Spinal cord (tissue), 10 donors: ENCODE results near the gene TTLL4. TPM values are rescaled to one million over a fixed set of nuclear protein-coding genes. Genes with fewer than 3 reads are reported as not detected.

Source experiments
- DNase-seq, 6 donors: peaks; one replicate each; pipeline versions ENCODE4 v3.0.0 to v3.0.0-alpha.2; 2013 to 2015; ENCODE audit warnings: low spot score in 6 of 6, low read depth in 4 of 6
- H3K27ac ChIP-seq: one replicate; pipeline ENCODE4 v1.5.1; 2013; ENCODE audit warnings: low read depth, low read length, control low read depth
- H3K27me3 ChIP-seq: one replicate; pipeline ENCODE4 v1.6.1; 2013; ENCODE audit warnings: low read length; ENCODE audit not compliant: control insufficient read depth, insufficient read depth
- H3K36me3 ChIP-seq: one replicate; pipeline ENCODE4 v1.6.1; 2013; ENCODE audit warnings: low read length; ENCODE audit not compliant: control insufficient read depth, insufficient read depth
- H3K4me1 ChIP-seq: one replicate; pipeline ENCODE4 v1.6.1; 2013; ENCODE audit warnings: low read length; ENCODE audit not compliant: control insufficient read depth, insufficient read depth
- H3K4me3 ChIP-seq: one replicate; pipeline ENCODE4 v1.5.1; 2013; ENCODE audit warnings: low read depth, low read length, control low read depth
- H3K9me3 ChIP-seq: one replicate; pipeline ENCODE4 v1.6.1; 2013; ENCODE audit warnings: low read length; ENCODE audit not compliant: control insufficient read depth, insufficient read depth
- WGBS: methylation state at CpG from one replicate; pipeline ENCODE4 v1.1.5; 2013; ENCODE audit warnings: missing lambda C conversion rate; ENCODE audit not compliant: insufficient coverage; 5-methylcytosine and 5-hydroxymethylcytosine counted together
- polyA plus RNA-seq, 2 donors: library from polyadenylated mRNA; unstranded; fragments of 120-200 nt; gene quantifications; one replicate each; pipeline ENCODE4 v1.2.1, GENCODE V29; 2013; ENCODE audit not compliant: insufficient read length in 2 of 2
- total RNA-seq, 2 donors: library from RNA; depleted of rRNA in 1 of 2; stranded (reverse); fragments of 120-200 nt in 1 of 2; fragments of >200 nt in 1 of 2; gene quantifications; one replicate each; pipeline versions ENCODE4 v1.2.3 to v1.2.4, GENCODE V29; 2013 to 2014
- donor health status: healthy.

TTLL4 gene
- total and polyA plus RNA-seq, 4 donors: 14.2 to 37.4 (median 29.4) TPM

DNA sequence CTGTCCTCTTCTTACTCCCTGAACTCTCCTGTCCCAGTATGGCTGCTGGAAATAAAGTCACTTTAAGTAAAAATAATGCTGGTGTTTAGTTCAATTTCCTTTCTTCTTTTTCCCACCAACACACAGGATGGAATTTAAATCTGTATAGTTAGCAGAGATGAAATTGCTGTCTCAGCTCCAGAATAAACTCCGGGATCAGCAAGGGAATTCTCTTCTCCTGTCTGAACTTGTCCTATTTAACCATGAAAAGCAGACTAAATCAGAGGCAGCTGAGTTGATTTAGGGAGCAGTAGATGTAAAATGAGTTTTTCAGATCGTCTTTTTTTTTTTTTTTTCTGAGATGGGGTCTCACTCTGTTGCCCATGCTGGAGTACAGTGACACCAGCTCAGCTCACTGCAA lies 25.9 kb downstream of the TTLL4 start:
- WGBS: 100% methylated on average over 1 of the region's 2 CpGs
- no peaks in the 10 kb centered on the region for H3K9me3 ChIP-seq
- no peaks in the 10 kb centered on the region for H3K4me1 ChIP-seq
- DNase-seq: peak in 1 of 6 donors; percentile 21
- peaks cover 41% of the 10 kb centered on the region for H3K36me3 ChIP-seq
- no peak overlapping the region for H3K27ac ChIP-seq
- no peaks in the 10 kb centered on the region for H3K27me3 ChIP-seq
- H3K4me3 ChIP-seq: no peak overlapping the region

DNA sequence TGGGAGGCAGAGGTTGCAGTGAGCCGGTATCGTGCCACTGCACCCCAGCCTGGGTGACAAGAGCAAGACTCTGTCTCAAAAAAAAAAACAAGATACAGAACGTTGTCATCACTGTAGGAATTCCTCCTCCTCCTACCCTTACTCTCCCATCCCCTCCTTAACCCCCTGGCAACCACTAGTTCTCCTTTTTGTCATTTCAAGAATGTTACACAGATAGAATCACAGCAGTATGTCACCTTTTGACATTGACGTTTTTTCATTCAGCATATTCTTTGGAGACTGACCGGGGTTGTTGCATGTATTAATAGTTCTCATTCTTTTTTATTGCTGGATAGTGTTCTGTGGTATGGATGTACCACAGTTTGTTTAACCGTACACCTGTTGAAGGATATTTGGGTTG lies 32.4 kb downstream of the TTLL4 start:
- peaks cover 20% of the 10 kb centered on the region for H3K4me1 ChIP-seq
- no peaks in the 10 kb centered on the region for H3K9me3 ChIP-seq
- 81% methylated on average over 3 of the region's 6 CpGs for WGBS
- no peaks in the 10 kb centered on the region for H3K27me3 ChIP-seq
- no peak overlapping the region for H3K4me3 ChIP-seq
- no peak for DNase-seq
- H3K27ac ChIP-seq: no peak overlapping the region
- peaks cover 51% of the 10 kb centered on the region for H3K36me3 ChIP-seq

DNA sequence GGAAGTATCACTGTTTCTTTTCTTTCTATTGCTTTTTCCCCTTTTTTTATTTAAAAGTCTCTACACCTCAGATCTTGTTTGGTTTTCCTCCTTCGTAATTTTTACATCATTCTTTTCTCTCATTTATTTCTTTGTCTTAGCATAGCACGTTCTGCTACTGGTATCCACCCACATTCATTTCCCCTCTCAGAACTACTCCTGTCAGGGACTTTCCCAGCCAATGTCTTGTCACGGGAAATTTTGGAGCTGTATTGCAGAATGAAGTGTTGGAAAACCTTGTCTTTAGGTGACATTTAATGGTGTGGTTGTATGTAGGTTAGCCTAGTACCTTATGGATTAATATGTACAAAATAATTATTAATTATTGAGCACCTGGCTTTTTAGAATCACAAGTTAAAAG lies 34.0 kb downstream of the TTLL4 start:
- Histone ChIP-seq H3K4me1 (peaks cover 20% of the 10 kb centered on the region), H3K27me3 (no peaks in the 10 kb centered on the region), H3K36me3 (peaks cover 55% of the 10 kb centered on the region), H3K27ac (peak overlapping the region; percentile 94), H3K9me3 (no peaks in the 10 kb centered on the region), H3K4me3 (no peak overlapping the region)
- DNase-seq: no peak
- 90% methylated on average over 2 of the region's 3 CpGs for WGBS

DNA sequence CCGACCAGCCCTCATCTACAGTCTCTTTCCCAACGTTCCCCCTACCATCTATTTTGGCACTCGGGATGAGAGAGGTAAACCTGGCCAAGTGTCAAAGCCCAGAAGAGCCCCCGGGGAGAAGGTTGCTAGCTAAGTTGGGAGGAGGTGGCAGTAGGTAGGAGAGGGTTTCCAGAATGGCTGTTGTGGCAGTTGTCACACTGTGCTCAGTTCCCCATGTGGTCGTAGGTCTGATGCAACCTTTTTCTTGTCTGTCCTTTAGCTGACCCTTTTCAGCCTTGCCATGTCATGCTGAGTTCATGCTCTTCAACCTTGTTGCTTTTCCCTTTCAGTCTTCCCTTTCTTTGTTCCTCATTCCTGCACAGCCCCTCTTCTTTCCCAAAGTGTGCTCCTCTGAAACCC lies 34.5 kb downstream of the TTLL4 start:
- Histone ChIP-seq H3K9me3 (no peaks in the 10 kb centered on the region), H3K4me3 (no peak overlapping the region), H3K27me3 (no peaks in the 10 kb centered on the region), H3K27ac (peak overlapping the region; percentile 94), H3K36me3 (peaks cover 55% of the 10 kb centered on the region), H3K4me1 (peaks cover 20% of the 10 kb centered on the region)
- no peak for DNase-seq
- WGBS: 69% methylated on average over 2 of the region's 5 CpGs

DNA sequence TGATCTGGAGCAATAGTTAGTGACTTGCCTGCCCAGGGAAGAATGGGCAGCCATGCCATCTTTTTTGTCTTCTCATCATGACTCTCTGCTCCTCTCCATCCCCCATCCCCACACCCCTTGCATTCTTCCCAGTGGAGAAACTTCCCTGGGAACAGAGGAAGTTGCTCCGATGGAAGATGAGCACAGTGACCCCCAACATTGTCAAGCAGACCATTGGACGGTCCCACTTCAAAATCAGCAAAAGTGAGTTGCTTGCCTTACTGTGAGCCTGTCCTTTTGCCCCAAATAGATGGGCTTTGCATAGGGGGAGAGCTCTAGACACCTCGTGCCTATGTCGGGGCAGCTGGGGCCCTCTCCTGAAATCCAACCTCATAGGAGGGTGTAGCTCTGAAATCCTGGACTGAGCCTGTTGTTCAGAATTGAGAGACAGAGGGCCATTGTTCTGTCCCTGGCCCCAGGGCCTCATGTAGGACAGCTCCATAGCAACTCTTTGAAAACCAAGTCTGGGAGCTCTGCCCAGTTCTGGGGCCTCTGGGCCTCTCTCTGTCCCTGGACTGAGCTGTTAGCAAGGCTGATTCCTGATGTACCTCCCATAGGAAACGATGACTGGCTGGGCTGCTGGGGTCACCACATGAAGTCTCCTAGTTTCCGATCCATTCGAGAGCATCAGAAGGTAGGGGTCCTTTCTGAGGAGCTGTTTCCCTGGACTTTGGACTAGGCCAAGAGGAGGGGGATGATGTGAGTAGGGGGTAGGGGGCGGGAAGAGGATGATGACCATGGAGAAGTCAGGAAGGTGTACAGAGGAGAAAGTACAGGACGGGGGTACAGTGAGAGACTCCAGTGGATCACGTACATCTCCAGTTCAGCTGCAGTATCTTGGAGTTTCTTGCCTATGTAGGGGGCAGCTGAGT lies 35.2 kb downstream of the TTLL4 start:
- peaks cover 20% of the 10 kb centered on the region for H3K4me1 ChIP-seq
- H3K36me3 ChIP-seq: peaks cover 55% of the 10 kb centered on the region
- no peaks in the 10 kb centered on the region for H3K27me3 ChIP-seq
- H3K9me3 ChIP-seq: no peaks in the 10 kb centered on the region
- peak overlapping the region; percentile 94 for H3K27ac ChIP-seq
- no peak overlapping the region for H3K4me3 ChIP-seq
- peak; percentile 62 to 95 (median 78) for DNase-seq
- 53% methylated on average over 7 of the region's 10 CpGs for WGBS

DNA sequence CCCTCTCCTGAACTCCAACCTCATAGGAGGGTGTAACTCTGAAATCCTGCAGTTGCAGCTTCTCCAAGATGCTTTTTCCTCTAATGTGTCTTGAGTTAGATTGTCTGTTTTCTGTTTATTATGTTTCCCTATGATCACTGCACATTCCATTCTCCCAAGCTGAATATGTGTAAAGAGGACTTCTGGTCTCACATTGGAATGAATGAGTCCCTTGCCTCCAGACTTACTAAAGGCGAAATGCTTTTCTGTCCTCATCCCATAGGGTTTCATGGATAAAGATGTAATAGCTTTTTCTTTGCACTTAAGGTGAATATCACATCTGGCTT lies 35.8 kb downstream of the TTLL4 start:
- Histone ChIP-seq H3K9me3 (no peaks in the 10 kb centered on the region), H3K36me3 (peaks cover 48% of the 10 kb centered on the region), H3K4me1 (peaks cover 20% of the 10 kb centered on the region), H3K27me3 (no peaks in the 10 kb centered on the region), H3K4me3 (no peak overlapping the region), H3K27ac (peak overlapping the region; percentile 94)
- DNase-seq: no peak
- WGBS: no CpG with 5 or more reads among the region's 1 CpG

DNA sequence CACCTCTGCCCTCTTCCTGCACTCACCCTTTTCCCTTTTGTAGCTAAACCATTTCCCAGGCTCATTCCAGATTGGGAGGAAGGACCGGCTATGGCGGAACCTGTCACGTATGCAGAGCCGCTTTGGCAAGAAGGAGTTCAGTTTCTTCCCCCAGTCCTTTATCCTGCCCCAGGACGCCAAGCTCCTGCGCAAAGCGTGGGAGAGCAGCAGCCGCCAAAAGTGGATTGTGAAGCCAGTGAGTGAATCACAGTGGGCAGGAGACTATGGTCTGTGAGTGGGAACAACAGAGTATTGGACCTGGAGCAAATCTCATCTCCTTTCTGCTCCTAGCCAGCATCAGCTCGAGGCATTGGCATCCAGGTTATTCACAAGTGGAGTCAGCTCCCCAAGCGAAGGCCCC lies 36.3 kb downstream of the TTLL4 start:
- no peak for DNase-seq
- peaks cover 20% of the 10 kb centered on the region for H3K4me1 ChIP-seq
- H3K27ac ChIP-seq: peak overlapping the region; percentile 94
- 92% methylated on average over 4 of the region's 10 CpGs for WGBS
- H3K4me3 ChIP-seq: no peak overlapping the region
- peaks cover 49% of the 10 kb centered on the region for H3K36me3 ChIP-seq
- no peaks in the 10 kb centered on the region for H3K9me3 ChIP-seq
- H3K27me3 ChIP-seq: no peaks in the 10 kb centered on the region

DNA sequence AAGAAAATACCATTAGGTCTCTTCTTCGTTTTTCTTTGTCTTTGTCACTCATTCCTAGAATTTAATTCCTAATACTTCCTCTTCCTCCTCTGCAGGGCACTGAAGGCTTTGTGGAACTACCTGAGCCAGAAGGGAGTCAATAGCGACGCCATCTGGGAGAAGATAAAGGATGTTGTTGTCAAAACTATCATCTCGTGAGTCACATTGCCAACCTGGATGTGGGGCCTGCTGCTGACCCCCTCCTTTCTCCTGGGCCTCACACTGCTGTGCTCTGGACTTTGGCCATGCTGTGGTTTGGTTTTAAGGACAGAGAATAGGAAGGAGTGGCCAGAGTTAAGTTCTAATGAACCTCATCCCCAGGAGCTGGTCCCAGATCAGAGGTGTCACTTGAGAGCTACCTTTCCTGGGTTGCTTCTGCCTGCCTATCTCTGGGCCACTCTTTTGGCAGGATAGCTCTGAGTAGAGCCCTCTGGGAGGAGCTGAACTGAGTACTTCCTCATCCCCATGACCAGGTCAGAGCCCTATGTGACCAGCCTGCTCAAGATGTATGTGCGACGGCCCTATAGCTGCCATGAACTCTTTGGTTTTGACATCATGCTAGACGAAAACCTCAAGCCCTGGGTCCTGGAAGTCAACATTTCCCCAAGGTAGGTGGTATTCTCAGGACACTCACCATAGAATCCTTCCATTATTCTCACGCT lies 38.3 kb downstream of the TTLL4 start:
- 99% methylated on average over 5 of the region's 8 CpGs for WGBS

DNA sequence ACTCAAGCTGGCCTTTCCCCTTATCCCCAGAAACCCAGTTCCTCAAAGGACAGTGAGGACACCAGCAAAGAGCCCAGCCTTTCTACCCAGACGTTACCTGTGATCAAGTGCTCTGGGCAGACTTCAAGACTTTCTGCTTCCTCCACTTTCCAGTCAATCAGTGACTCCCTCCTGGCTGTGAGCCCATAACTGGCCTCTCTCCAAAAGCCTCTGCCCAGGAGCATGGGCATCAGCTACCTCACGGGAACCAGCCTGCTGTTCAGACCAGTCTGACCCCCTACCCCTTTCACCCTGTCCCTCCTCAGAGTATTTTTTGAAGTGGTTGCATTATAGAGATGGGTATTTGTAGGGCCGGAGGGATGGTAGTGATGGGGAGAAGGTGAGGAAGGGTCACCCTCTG lies 43.6 kb downstream of the TTLL4 start:
- no peaks in the 10 kb centered on the region for H3K4me1 ChIP-seq

More for the DNA sequence above, 38.3 kb downstream of the TTLL4 start:
- peaks cover 68% of the 10 kb centered on the region for H3K36me3 ChIP-seq
- H3K27me3 ChIP-seq: no peaks in the 10 kb centered on the region
- DNase-seq: no peak
- no peak overlapping the region for H3K4me3 ChIP-seq
- H3K4me1 ChIP-seq: peaks cover 20% of the 10 kb centered on the region
- H3K27ac ChIP-seq: no peak overlapping the region
- no peaks in the 10 kb centered on the region for H3K9me3 ChIP-seq

More for the DNA sequence above, 43.6 kb downstream of the TTLL4 start:
- WGBS: 82% methylated on average over 2 of the region's 3 CpGs
- Histone ChIP-seq H3K36me3 (peaks cover 57% of the 10 kb centered on the region), H3K27me3 (no peaks in the 10 kb centered on the region), H3K27ac (no peak overlapping the region), H3K4me3 (no peak overlapping the region), H3K9me3 (no peaks in the 10 kb centered on the region)
- DNase-seq: peak in 1 of 6 donors; percentile 20
